GM12878 (cell line): ENCODE data around the gene ZSWIM3. TPM values are rescaled to one million over a fixed set of nuclear protein-coding genes. Genes with fewer than 3 reads are reported as not detected.

Source experiments
- ATAC-seq: fragments of 200-7000 bp; cut with Tn5 transposase; 3 replicates; pipeline ENCODE4 v1.9.1; 2020; ENCODE audit warnings: mild to moderate bottlenecking, moderate library complexity
- BruUV-seq: library from RNA; stranded (reverse); fragments of 400-500 nt; replicated peaks from 2 replicates; lab custom pipeline; 2021; lab: Mats Ljungman, UMichigan
- CTCF ChIA-PET: fragments of 300-600 bp; sonication (Branson Sonifier 250); formaldehyde crosslinking; extraction: SDS; loops from one replicate; lab custom pipeline; 2021; ENCODE audit warnings: inconsistent platforms; lab: Yijun Ruan, JAX
- POLR2A ChIA-PET: fragments of 350-600 bp; formaldehyde crosslinking; extraction: SDS; loops from one replicate; lab custom pipeline; 2021; ENCODE audit warnings: inconsistent platforms; lab: Charles Lee
- RAD21 ChIA-PET: fragments of 300-600 bp; sonication (Branson Sonifier 250); formaldehyde crosslinking; loops from one replicate; lab custom pipeline; 2023; ENCODE audit warnings: antibody characterized with exemption; ENCODE audit not compliant: unreplicated experiment; lab: Charles Lee
- SMC1A ChIA-PET: fragments of 300-600 bp; sonication (Branson Sonifier 250); formaldehyde crosslinking; loops from one replicate; lab custom pipeline; 2023; ENCODE audit not compliant: unreplicated experiment, uncharacterized antibody; lab: Charles Lee
- DNase-seq: peaks from one replicate; pipeline ENCODE4 v3.0.0-alpha.2; 2011; ENCODE audit warnings: low read depth, low spot score
- FAIRE-seq: peaks from 3 replicates; lab custom pipeline; 2011; peaks lifted over from hg19 to GRCh38; lab: Jason Lieb, UNC
- H2AFZ ChIP-seq: 2 replicates; pipeline ENCODE4 v1.6.0; 2011; ENCODE audit warnings: low read depth, low read length, control low read depth; ENCODE audit not compliant: control insufficient read depth
- H3K27ac ChIP-seq: 2 replicates; pipeline ENCODE4 v1.5.1; 2011; ENCODE audit warnings: control low read depth; ENCODE audit not compliant: control insufficient read depth, insufficient read depth
- H3K27me3 ChIP-seq, 2 experiments: replicated peaks in 1 of 2; 2 replicates each; pipeline versions ENCODE4 v1.6.0 to v1.6.1; 2011; ENCODE audit warnings: low read length in 1 of 2; ENCODE audit not compliant: control insufficient read depth in 2 of 2, insufficient read depth in 2 of 2
- H3K36me3 ChIP-seq, 2 experiments: 2 replicates each; pipeline ENCODE4 v1.5.1; 2011; ENCODE audit warnings: low read length in 1 of 2; ENCODE audit not compliant: control insufficient read depth in 2 of 2, insufficient read depth in 2 of 2
- H3K4me1 ChIP-seq: 2 replicates; pipeline ENCODE4 v1.6.1; 2011; ENCODE audit warnings: mild to moderate bottlenecking, low read length, moderate library complexity, mixed read lengths; ENCODE audit not compliant: control insufficient read depth, insufficient read depth
- H3K4me2 ChIP-seq: 2 replicates; pipeline ENCODE4 v1.6.0; 2011; ENCODE audit warnings: control low read depth; ENCODE audit not compliant: control insufficient read depth, insufficient read depth
- H3K4me3 ChIP-seq: fragments of 200-600 bp; sonication (generic); 2 replicates; pipeline ENCODE4 v1.5.1; 2016
- H3K79me2 ChIP-seq: 2 replicates; pipeline ENCODE4 v1.6.0; 2011; ENCODE audit warnings: low read length; ENCODE audit not compliant: control insufficient read depth, insufficient read depth
- H3K9ac ChIP-seq: 2 replicates; pipeline ENCODE4 v1.8.0; 2011; ENCODE audit warnings: low read length, control low read depth, mixed read lengths; ENCODE audit not compliant: control insufficient read depth, insufficient read depth
- H3K9me3 ChIP-seq: replicated peaks from 3 replicates; pipeline ENCODE4 v1.5.1; 2011; ENCODE audit warnings: mild to moderate bottlenecking, low read length; ENCODE audit not compliant: control insufficient read depth, insufficient read depth
- H4K20me1 ChIP-seq: 2 replicates; pipeline ENCODE4 v1.6.0; 2011; ENCODE audit not compliant: control insufficient read depth, insufficient read depth
- ASH2L ChIP-seq: fragments of 300-600, 200-600 bp; sonication (generic); IDR thresholded peaks from 2 replicates; pipeline ENCODE4 v1.6.1; 2017; ENCODE audit warnings: low read depth, mild to moderate bottlenecking, borderline replicate concordance
- BACH1 ChIP-seq: fragments of 450-650 bp; IDR thresholded peaks from 2 replicates; pipeline ENCODE4 v1.6.1; 2017; ENCODE audit warnings: mild to moderate bottlenecking, borderline replicate concordance
- CHD4 ChIP-seq: fragments of 200-600 bp; sonication (generic); IDR thresholded peaks from 2 replicates; pipeline ENCODE4 v1.6.1; 2016; ENCODE audit warnings: mild to moderate bottlenecking
- DPF2 ChIP-seq: fragments of 450-650 bp; IDR thresholded peaks from 2 replicates; pipeline ENCODE4 v1.6.1; 2017; ENCODE audit warnings: mild to moderate bottlenecking
- ETV6 ChIP-seq, 2 experiments: fragments of 450-650 bp in 1 of 2; IDR thresholded peaks in 1 of 2; conservative IDR thresholded peaks in 1 of 2; 2 replicates each; pipeline ENCODE4 v1.6.1; 2014; ENCODE audit warnings: antibody characterized with exemption in 1 of 2, borderline replicate concordance in 1 of 2, low read depth in 1 of 2, mild to moderate bottlenecking in 1 of 2, moderate library complexity in 1 of 2
- FOXK2 ChIP-seq: fragments of 450-650 bp; IDR thresholded peaks from 2 replicates; pipeline ENCODE4 v1.6.1; 2017; ENCODE audit warnings: mild to moderate bottlenecking, moderate library complexity
- IKZF2 ChIP-seq, 2 experiments: fragments of 450-650 bp; IDR thresholded peaks; 2 replicates each; pipeline ENCODE4 v1.6.1; 2017; ENCODE audit warnings: mild to moderate bottlenecking in 2 of 2, moderate library complexity in 2 of 2
- POLR2A ChIP-seq: IDR thresholded peaks from 2 replicates; pipeline ENCODE4 v1.6.1; 2011; ENCODE audit warnings: low read depth, mild to moderate bottlenecking, low read length
- SMC3 ChIP-seq: IDR thresholded peaks from 2 replicates; pipeline ENCODE4 v1.6.1; 2011; ENCODE audit warnings: low read length, improper control_type of control experiment, borderline replicate concordance
- TCF3 ChIP-seq: IDR thresholded peaks from 2 replicates; pipeline ENCODE4 v1.6.1; 2012; ENCODE audit warnings: low read depth, mild to moderate bottlenecking, low read length, borderline replicate concordance; ENCODE audit not compliant: insufficient read depth
- YY1 ChIP-seq: IDR thresholded peaks from 2 replicates; pipeline ENCODE4 v1.6.1; 2011; ENCODE audit warnings: low read depth, mild to moderate bottlenecking, low read length
- WGBS: methylation state at CpG from one replicate; pipeline ENCODE4 v1.1.6; 2016; ENCODE audit warnings: low lambda C conversion rate; ENCODE audit not compliant: insufficient replicate concordance, insufficient coverage; ENCODE audit errors: missing lambda C conversion rate; 5-methylcytosine and 5-hydroxymethylcytosine counted together
- in situ Hi-C: fragments of 300-500 bp; cut with MboI; formaldehyde crosslinking; loops from 9 replicates; pipeline ENCODE4 v1.14.3; 2018; ENCODE audit warnings: mixed read lengths
- intact Hi-C: fragments of 100-400 bp; cut with micrococcal nuclease; formaldehyde crosslinking; loops from one replicate; pipeline ENCODE4 v1.14.2; 2022; ENCODE audit not compliant: unreplicated experiment
- polyA plus RNA-seq, 11 experiments: library from polyadenylated mRNA; depleted of rRNA in 4 of 11; unstranded in 6 of 11; stranded (reverse) in 5 of 11; fragments of >200 nt; fragmentation: Nextera tagmentation in 4 of 11; fragmentation: Illumina TruSeq in 1 of 11; extraction: Ambion mirVana in 4 of 11; extraction: Trizol in 1 of 11; gene quantifications; 1 replicate in 1 of 11; 2 replicates in 10 of 11; pipeline versions ENCODE4 v1.2.1 to v1.2.3, GENCODE V29; 2011 to 2016; ENCODE audit warnings: inconsistent platforms in 2 of 11, missing spikeins in 2 of 11, low read depth in 1 of 11
- total RNA-seq, 4 experiments: library from RNA; depleted of rRNA in 3 of 4; stranded (reverse); fragments of >200 nt in 3 of 4; fragmentation: Illumina TruSeq in 1 of 4; extraction: Trizol in 1 of 4; gene quantifications; 2 replicates each; pipeline versions ENCODE4 v1.2.1 to v1.2.3, GENCODE V29; 2013 to 2021
- TF ChIP-seq, protein P1 (sequence below): fragments of 450-650 bp; IDR thresholded peaks from 2 replicates; pipeline ENCODE4 v1.6.1; 2017; ENCODE audit warnings: low read depth, mild to moderate bottlenecking, moderate library complexity
- TF ChIP-seq, protein P2 (sequence below): fragments of 450-650 bp; formaldehyde crosslinking; IDR thresholded peaks from 2 replicates; pipeline ENCODE4 v1.5.0; 2022; ENCODE audit warnings: mild to moderate bottlenecking, missing genetic modification characterization

The ZSWIM3 gene
- total and polyA plus RNA-seq, 10 of the 15 experiments (the other 5 are each of a cell fraction or from before 2014, with no cell fraction given), result 1.6 to 5.1 (median 4.2) TPM

DNA sequence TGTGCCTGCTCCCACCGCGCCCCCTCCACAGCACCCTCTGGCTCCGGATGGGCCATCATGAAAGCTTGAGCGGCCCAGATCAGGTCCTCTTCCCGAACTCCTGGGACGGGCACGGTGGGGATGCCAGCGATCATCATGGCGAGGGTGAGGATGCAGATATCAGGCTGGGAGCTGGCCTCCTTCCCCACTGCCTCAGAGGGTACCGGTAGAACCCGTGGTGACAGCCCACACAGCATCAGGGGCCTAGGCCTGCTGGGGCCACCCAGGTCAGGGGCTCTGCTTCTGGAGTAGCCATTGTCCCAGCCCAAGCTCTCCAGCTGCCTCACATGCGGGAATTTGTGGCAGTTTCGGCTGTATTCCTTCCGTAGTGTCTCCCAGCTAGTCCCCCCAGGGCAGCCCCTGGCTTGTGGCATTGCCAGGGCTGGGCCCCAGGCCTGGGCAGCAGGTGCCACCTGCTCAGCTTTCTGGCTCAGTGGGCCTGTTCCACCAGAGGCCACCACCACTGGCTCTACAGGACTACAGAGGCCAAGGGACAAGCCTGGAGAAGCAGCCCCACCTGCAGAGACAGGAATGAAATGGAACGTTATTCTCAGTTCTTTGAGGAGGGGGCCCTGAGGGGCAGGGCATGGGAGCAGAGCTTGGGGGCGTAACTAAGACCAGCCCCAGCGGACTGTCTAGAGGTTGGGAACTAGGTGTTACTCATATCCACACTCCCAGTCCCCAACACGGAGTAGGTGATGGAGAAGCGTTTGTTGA is 29.4 kb downstream of the ZSWIM3 start:
- WGBS, result 96% methylated on average over 19 of the region's 19 CpGs
- DNase-seq, result no peak
- Histone ChIP-seq H3K27ac (no peak overlapping the region), H3K9ac (no peak overlapping the region), H3K79me2 (peaks cover 13% of the 10 kb centered on the region), H2AFZ (no peak overlapping the region), H4K20me1 (no peaks in the 10 kb centered on the region), H3K4me3 (no peak overlapping the region), H3K36me3 (peaks cover 5 to 11% of the 10 kb centered on the region in 2 experiments; a peak in 2 of 4 replicates), H3K4me1 (peaks cover 20% of the 10 kb centered on the region), H3K4me2 (no peak overlapping the region), H3K9me3 (no peaks in the 10 kb centered on the region), H3K27me3 (no peaks in the 10 kb centered on the region)
- no peak for ATAC-seq
- intact Hi-C loops (no loop called here), in situ Hi-C loops (no loop called here)
- RAD21 ChIA-PET, result no interaction called here
- TF ChIP-seq DPF2 (no peak), POLR2A (peak; percentile 46)
- SMC1A ChIA-PET, result no interaction called here
- no TSS peak for BruUV-seq
- FAIRE-seq, result no peak
- POLR2A ChIA-PET, result interaction anchor here (0.8 kb wide), 1 partner anchor 84 kb away, joined by 3 read pairs; no protein-coding TSS in a partner anchor
- CTCF ChIA-PET, result interaction anchor here (1.0 kb wide), 1 partner anchor 83 kb away, joined by 4 read pairs; no protein-coding TSS in a partner anchor

DNA sequence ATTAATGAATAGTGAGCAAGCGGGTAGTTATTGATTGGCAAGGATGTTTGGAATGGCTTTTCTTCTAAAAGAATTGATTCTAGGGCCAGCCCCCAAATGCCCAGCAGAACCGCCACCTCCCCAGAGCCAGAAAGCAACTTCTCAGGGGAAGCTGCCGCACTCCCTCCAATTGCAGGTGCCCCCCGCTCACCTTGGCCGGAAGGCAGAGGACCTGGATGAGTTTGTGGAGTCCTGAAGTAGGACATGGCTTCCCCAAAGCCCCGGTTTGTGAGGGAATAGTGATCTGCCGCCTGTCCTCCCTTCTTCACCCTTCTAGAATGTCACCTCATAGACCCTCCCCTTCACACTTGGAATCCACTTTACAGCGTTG is 29.9 kb downstream of the ZSWIM3 start, which contains the start of gene SPATA25:
Gene SPATA25, minus strand, starts transcription at position 277 of the 370 bp plus-strand sequence. Its CDS starts 32 bp downstream, at position 245.
- ChIA-PET POLR2A (no interaction called here), SMC1A (no interaction called here), RAD21 (no interaction called here), CTCF (no interaction called here)
- Histone ChIP-seq H3K9ac (no peak within 1 kb of the TSS), H2AFZ (no peak within 1 kb of the TSS), H3K4me1 (peaks cover 25% of the 10 kb centered on the region), H3K9me3 (no peaks in the 10 kb centered on the region), H3K36me3 (peaks cover 5 to 11% of the 10 kb centered on the region in 2 experiments; a peak in 2 of 4 replicates), H3K27ac (no peak within 1 kb of the TSS), H3K4me3 (no peak within 1 kb of the TSS), H3K4me2 (no peak within 1 kb of the TSS), H4K20me1 (no peaks in the 10 kb centered on the region), H3K27me3 (no peaks in the 10 kb centered on the region), H3K79me2 (peaks cover 10% of the 10 kb centered on the region)
- DNase-seq (no peak), ATAC-seq (no peak), FAIRE-seq (no peak)
- intact Hi-C loops, result no loop called here
- WGBS, result 94% methylated on average over 8 of the region's 8 CpGs
- no TSS peak for BruUV-seq
- in situ Hi-C loops, result no loop called here
- TF ChIP-seq, protein P1, sequence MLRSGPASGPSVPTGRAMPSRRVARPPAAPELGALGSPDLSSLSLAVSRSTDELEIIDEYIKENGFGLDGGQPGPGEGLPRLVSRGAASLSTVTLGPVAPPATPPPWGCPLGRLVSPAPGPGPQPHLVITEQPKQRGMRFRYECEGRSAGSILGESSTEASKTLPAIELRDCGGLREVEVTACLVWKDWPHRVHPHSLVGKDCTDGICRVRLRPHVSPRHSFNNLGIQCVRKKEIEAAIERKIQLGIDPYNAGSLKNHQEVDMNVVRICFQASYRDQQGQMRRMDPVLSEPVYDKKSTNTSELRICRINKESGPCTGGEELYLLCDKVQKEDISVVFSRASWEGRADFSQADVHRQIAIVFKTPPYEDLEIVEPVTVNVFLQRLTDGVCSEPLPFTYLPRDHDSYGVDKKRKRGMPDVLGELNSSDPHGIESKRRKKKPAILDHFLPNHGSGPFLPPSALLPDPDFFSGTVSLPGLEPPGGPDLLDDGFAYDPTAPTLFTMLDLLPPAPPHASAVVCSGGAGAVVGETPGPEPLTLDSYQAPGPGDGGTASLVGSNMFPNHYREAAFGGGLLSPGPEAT, result no peak
- TF ChIP-seq CHD4, result no peak
- TF ChIP-seq ASH2L, result no peak
- no peak for TF ChIP-seq YY1
- no peak for TF ChIP-seq FOXK2
- TF ChIP-seq BACH1, result no peak
- TF ChIP-seq TCF3, result no peak
- TF ChIP-seq SMC3, result no peak
- TF ChIP-seq, protein P2, sequence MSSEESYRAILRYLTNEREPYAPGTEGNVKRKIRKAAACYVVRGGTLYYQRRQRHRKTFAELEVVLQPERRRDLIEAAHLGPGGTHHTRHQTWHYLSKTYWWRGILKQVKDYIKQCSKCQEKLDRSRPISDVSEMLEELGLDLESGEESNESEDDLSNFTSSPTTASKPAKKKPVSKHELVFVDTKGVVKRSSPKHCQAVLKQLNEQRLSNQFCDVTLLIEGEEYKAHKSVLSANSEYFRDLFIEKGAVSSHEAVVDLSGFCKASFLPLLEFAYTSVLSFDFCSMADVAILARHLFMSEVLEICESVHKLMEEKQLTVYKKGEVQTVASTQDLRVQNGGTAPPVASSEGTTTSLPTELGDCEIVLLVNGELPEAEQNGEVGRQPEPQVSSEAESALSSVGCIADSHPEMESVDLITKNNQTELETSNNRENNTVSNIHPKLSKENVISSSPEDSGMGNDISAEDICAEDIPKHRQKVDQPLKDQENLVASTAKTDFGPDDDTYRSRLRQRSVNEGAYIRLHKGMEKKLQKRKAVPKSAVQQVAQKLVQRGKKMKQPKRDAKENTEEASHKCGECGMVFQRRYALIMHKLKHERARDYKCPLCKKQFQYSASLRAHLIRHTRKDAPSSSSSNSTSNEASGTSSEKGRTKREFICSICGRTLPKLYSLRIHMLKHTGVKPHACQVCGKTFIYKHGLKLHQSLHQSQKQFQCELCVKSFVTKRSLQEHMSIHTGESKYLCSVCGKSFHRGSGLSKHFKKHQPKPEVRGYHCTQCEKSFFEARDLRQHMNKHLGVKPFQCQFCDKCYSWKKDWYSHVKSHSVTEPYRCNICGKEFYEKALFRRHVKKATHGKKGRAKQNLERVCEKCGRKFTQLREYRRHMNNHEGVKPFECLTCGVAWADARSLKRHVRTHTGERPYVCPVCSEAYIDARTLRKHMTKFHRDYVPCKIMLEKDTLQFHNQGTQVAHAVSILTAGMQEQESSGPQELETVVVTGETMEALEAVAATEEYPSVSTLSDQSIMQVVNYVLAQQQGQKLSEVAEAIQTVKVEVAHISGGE (CRISPR knock-in tag), result no peak
- no peak for TF ChIP-seq IKZF2 (IDR thresholded peaks at IDR 0.05)
- TF ChIP-seq ETV6 (conservative IDR thresholded peaks at IDR 0.05 in 1 of 2, IDR thresholded peaks at IDR 0.05 in 1 of 2; ENCODE audit: borderline replicate concordance in 1 of 2, low read depth in 1 of 2), result no peak
